HG02759 (cell line): ENCODE results near the gene TTC9C.
"Not testable (repeated sequence)": the region's sequence is repeated elsewhere in the genome, so short reads cannot be mapped to it uniquely, and the experiment has no call there.

ENCODE experiments used
- ATAC-seq: cut with Tn5 transposase; IDR thresholded peaks from one replicate; pipeline ENCODE4 v1.9.1; 2021; ENCODE audit warnings: mild to moderate bottlenecking, moderate library complexity; ENCODE audit not compliant: unreplicated experiment

Gene TTC9C

GRCh38 chr11:62749931-62750330 lies 21.6 kb downstream of the TTC9C start:
- not testable (repeated sequence) for ATAC-seq

- no peak for ATAC-seq
Observed at GRCh38 chr11:62752177-62752785, 24.0 kb downstream of the TTC9C start.

GRCh38 chr11:62752994-62753735 lies 24.9 kb downstream of the TTC9C start:
- ATAC-seq: peak; percentile 0

GRCh38 chr11:62753736-62754603 lies 25.7 kb downstream of the TTC9C start, which contains the start of gene ZBTB3:
TSS of gene ZBTB3 (minus strand) at chr11:62754160. CDS start at chr11:62753664, 496 bp downstream.
- peak; percentile 93 for ATAC-seq

- no peak for ATAC-seq
Observed at GRCh38 chr11:62755086-62755615, 26.9 kb downstream of the TTC9C start.

- ATAC-seq: no peak
Observed at GRCh38 chr11:62757846-62758788, 29.8 kb downstream of the TTC9C start.

- not testable (repeated sequence) for ATAC-seq
Observed at GRCh38 chr11:62760867-62761227, 32.6 kb downstream of the TTC9C start.

- peak; percentile 2 for ATAC-seq
Observed at GRCh38 chr11:62770778-62771143, 42.5 kb downstream of the TTC9C start.

GRCh38 chr11:62771144-62772021 lies 43.1 kb downstream of the TTC9C start, which contains the start of gene TAF6L:
TSS of gene TAF6L (plus strand) at chr11:62771396. CDS start at chr11:62775784, 4,388 bp downstream.
- peak; percentile 87 for ATAC-seq

GRCh38 chr11:62774407-62774806 lies 46.1 kb downstream of the TTC9C start:
- no peak for ATAC-seq

- no peak for ATAC-seq
Observed at GRCh38 chr11:62775646-62776045, 47.4 kb downstream of the TTC9C start.

- no peak for ATAC-seq
Observed at GRCh38 chr11:62777389-62777788, 49.1 kb downstream of the TTC9C start.

GRCh38 chr11:62778441-62778840 lies 50.2 kb downstream of the TTC9C start:
- no peak for ATAC-seq

GRCh38 chr11:62782753-62783152 lies 54.5 kb downstream of the TTC9C start:
- no peak for ATAC-seq

- peak; percentile 66 for ATAC-seq
Observed at GRCh38 chr11:62786318-62787004, 58.2 kb downstream of the TTC9C start.

- ATAC-seq: peak; percentile 68
Observed at GRCh38 chr11:62787005-62787759, 58.9 kb downstream of the TTC9C start, which contains the start of gene TMEM179B. TSS of gene TMEM179B (plus strand) at chr11:62787402. CDS start at chr11:62787432, 30 bp downstream.
